GM23248 (cell line): ENCODE results near the gene CHMP6. TPM values are rescaled to one million over a fixed set of nuclear protein-coding genes. Genes with fewer than 3 reads are reported as not detected.
"Not testable (repeated sequence)": the region's sequence is repeated elsewhere in the genome, so short reads cannot be mapped to it uniquely, and the experiment has no call there.

Experiments used
- DNase-seq: peaks from one replicate; pipeline ENCODE4 v3.0.0-alpha.2; 2015
- H2AFZ ChIP-seq: fragments of 200-600 bp; sonication (generic); 2 replicates; pipeline ENCODE4 v1.6.1; 2016; ENCODE audit warnings: antibody characterized with exemption
- H3F3A ChIP-seq: fragments of 200-600 bp; sonication (generic); 2 replicates; pipeline ENCODE4 v1.6.1; 2016; ENCODE audit warnings: mild to moderate bottlenecking, antibody characterized with exemption, mixed run types; ENCODE audit not compliant: insufficient read depth
- H3K27ac ChIP-seq: fragments of 200-600 bp; sonication (generic); 2 replicates; pipeline ENCODE4 v1.5.1; 2016; ENCODE audit warnings: mild to moderate bottlenecking
- H3K27me3 ChIP-seq: fragments of 200-600 bp; sonication (generic); replicated peaks from 2 replicates; pipeline ENCODE4 v1.6.1; 2016; ENCODE audit warnings: mild to moderate bottlenecking; ENCODE audit not compliant: insufficient read depth
- H3K36me3 ChIP-seq: fragments of 200-600 bp; sonication (generic); 2 replicates; pipeline ENCODE4 v1.6.1; 2016; ENCODE audit warnings: low read depth, mild to moderate bottlenecking
- H3K4me1 ChIP-seq: fragments of 200-600 bp; sonication (generic); 2 replicates; pipeline ENCODE4 v1.6.1; 2016; ENCODE audit warnings: mild to moderate bottlenecking; ENCODE audit not compliant: insufficient read depth
- H3K4me2 ChIP-seq: fragments of 200-600 bp; sonication (generic); one replicate; pipeline ENCODE4 v1.6.1; 2016; ENCODE audit warnings: mild to moderate bottlenecking; ENCODE audit not compliant: unreplicated experiment
- H3K4me3 ChIP-seq: fragments of 200-600 bp; sonication (generic); 2 replicates; pipeline ENCODE4 v1.5.1; 2016; ENCODE audit warnings: mild to moderate bottlenecking
- H3K79me2 ChIP-seq: fragments of 200-600 bp; sonication (generic); 2 replicates; pipeline ENCODE4 v1.6.1; 2016; ENCODE audit warnings: mild to moderate bottlenecking; ENCODE audit not compliant: insufficient read depth
- H3K9ac ChIP-seq: fragments of 200-600 bp; sonication (generic); 2 replicates; pipeline ENCODE4 v1.6.1; 2016; ENCODE audit warnings: mild to moderate bottlenecking
- H3K9me2 ChIP-seq: fragments of 200-600 bp; sonication (generic); 2 replicates; pipeline ENCODE4 v1.6.1; 2016; ENCODE audit warnings: mixed run types, mild to moderate bottlenecking, moderate library complexity; ENCODE audit not compliant: insufficient read depth
- H3K9me3 ChIP-seq: fragments of 200-600 bp; sonication (generic); one replicate; pipeline ENCODE4 v1.6.1; 2017; ENCODE audit warnings: low read depth
- H4K20me1 ChIP-seq: fragments of 200-600 bp; sonication (generic); 2 replicates; pipeline ENCODE4 v1.6.0; 2016; ENCODE audit not compliant: insufficient read depth
- EZH2 ChIP-seq: fragments of 200-600 bp; sonication (generic); IDR thresholded peaks from 2 replicates; pipeline ENCODE4 v1.6.1; 2018; ENCODE audit warnings: antibody characterized with exemption, mild to moderate bottlenecking; ENCODE audit not compliant: insufficient read depth, poor library complexity, severe bottlenecking
- EZH2phosphoT487 ChIP-seq: fragments of 200-600 bp; sonication (generic); IDR thresholded peaks from 2 replicates; pipeline ENCODE4 v1.6.1; 2018; ENCODE audit warnings: antibody characterized with exemption, moderate library complexity, mild to moderate bottlenecking, low read depth; ENCODE audit not compliant: insufficient read depth
- WGBS, 2 experiments: methylation state at CpG; one replicate each; pipeline ENCODE4 v1.1.6; 2015 to 2017; ENCODE audit warnings: low lambda C conversion rate in 2 of 2, low coverage in 1 of 2; ENCODE audit errors: missing lambda C conversion rate in 2 of 2; 5-methylcytosine and 5-hydroxymethylcytosine counted together
- in situ Hi-C: fragments of 300-500 bp; cut with MboI; formaldehyde crosslinking; loops from 2 replicates; pipeline ENCODE4 v1.15.0; 2020
- polyA plus RNA-seq: library from polyadenylated mRNA; unstranded; fragments of >200 nt; fragmentation: Nextera tagmentation; extraction: Ambion mirVana; gene quantifications from 2 replicates; pipeline ENCODE4 v1.2.1, GENCODE V29; 2016
- total RNA-seq: library from RNA; depleted of rRNA; stranded (reverse); fragments of >200 nt; shearing (Covaris generic); gene quantifications from 2 replicates; pipeline ENCODE4 v1.2.3, GENCODE V29; 2014

The CHMP6 gene
- total and polyA plus RNA-seq, 2 experiments from 2014 or later = 14.1 to 34.0 TPM

DNA sequence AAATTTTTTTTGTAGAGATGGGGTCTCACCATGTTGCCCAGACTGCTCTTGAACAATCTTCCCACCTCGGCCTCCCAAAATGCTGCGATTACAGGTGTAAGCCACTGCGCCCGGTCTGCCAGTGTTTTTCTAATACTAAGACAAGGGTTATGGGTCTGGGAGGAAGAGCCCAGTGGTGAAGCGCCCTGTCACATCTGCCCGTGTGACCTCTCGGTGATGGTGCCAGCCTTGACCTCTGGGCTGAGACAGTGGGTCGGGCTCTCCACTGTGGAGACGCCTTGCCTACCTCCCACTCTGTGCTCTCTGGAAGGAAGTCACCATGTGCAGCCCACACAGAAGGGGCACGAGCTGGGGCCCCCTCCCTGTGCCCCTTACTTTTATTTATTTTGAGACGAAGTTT, 38.2 kb downstream of the CHMP6 start:
- Histone ChIP-seq H3K4me1 (no peaks in the 10 kb centered on the region), H3K79me2 (no peaks in the 10 kb centered on the region), H3K9me2 (no peaks in the 10 kb centered on the region), H3K27me3 (peaks cover 34% of the 10 kb centered on the region), H3K4me2 (no peak overlapping the region), H3K4me3 (no peak overlapping the region), H4K20me1 (no peaks in the 10 kb centered on the region), H3K9ac (no peak overlapping the region), H3F3A (no peaks in the 10 kb centered on the region), H3K27ac (no peak overlapping the region), H3K36me3 (no peaks in the 10 kb centered on the region), H2AFZ (no peak overlapping the region), H3K9me3 (no peaks in the 10 kb centered on the region)
- TF ChIP-seq EZH2 (no peak), EZH2phosphoT487 (no peak)
- no peak for DNase-seq
- in situ Hi-C loops = no loop called here
- WGBS, 2 experiments = 86 to 90% methylated on average over 11 of the region's 11 CpGs

DNA sequence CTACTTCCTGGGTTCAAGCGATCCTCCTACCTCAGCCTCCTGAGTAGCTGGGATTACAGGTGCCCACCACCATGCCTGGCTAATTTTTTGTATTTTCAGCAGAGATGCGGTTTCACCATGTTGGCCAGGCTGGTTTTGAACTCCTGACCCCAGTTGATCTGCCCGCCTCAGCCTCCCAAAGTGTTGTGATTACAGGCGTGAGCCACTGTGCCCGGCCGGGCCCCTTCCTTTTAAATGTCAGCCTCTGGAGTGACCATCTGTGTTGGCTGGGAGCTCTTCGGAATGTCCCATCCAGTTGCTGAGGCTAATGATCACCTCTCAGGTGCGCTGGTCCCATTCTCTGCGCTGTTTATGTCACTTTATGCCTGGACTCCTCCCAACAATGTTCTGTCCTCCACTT, 38.7 kb downstream of the CHMP6 start:
- WGBS, 2 experiments = 88 to 91% methylated on average over 9 of the region's 9 CpGs
- H3K27ac ChIP-seq = not testable (repeated sequence)

DNA sequence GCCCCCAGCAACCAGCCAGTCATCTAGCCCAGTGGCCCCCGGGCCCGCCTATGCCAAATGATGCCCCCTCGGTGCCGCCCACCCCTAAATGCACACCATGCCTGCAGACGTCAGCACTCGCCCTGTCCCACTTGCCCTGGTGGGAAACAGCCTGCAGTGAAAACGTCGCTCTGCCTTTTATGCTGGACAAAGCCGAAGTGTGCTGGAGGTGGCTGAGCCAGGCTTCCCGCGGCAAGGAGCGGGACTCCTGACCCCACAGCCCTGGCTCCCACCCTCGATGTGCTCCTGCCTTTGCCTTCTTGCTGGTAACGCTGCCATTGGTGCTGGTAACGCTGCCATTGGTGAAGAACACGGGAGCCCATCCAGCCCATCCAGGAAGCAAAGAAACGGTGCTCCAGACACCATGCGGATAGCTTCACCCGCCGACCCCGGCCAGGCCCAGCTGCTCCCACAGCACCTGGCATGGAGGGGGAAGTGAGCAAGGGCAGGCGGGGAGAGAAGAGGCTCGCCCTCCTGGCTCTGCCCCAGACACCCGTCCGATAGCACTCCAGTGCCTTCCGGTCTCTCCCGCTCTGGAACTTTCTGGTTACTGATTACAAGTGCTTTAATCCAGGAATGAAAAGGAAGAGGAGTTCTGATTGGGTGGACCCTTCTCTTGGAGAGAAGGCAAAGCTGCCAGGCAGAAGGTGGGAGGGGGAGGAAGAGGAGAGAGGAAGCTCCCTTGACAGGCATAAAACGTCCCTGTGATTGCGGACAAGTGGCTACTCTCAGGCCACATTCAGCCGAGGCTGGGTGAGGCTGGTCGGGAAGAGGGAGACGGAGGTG, 39.3 kb downstream of the CHMP6 start:
- WGBS, 2 experiments = 93 to 95% methylated on average over 31 to 32 of the region's 32 CpGs
- H3K4me1 ChIP-seq = no peaks in the 10 kb centered on the region; the same call in 1 of the 2 replicates
- no peaks in the 10 kb centered on the region for H3K36me3 ChIP-seq
- H2AFZ ChIP-seq = no peak overlapping the region
- no peak for TF ChIP-seq EZH2phosphoT487
- no peak for TF ChIP-seq EZH2
- no peak overlapping the region for H3K4me2 ChIP-seq
- no peaks in the 10 kb centered on the region for H4K20me1 ChIP-seq
- H3K27me3 ChIP-seq = peaks cover 25% of the 10 kb centered on the region
- in situ Hi-C loops = no loop called here
- H3K4me3 ChIP-seq = no peak overlapping the region
- DNase-seq = no peak
- peaks cover 4% of the 10 kb centered on the region for H3K79me2 ChIP-seq
- no peaks in the 10 kb centered on the region for H3K9me2 ChIP-seq
- no peaks in the 10 kb centered on the region for H3F3A ChIP-seq
- no peaks in the 10 kb centered on the region for H3K9me3 ChIP-seq
- no peak overlapping the region for H3K27ac ChIP-seq
- no peak overlapping the region for H3K9ac ChIP-seq

More for the DNA sequence above, 38.7 kb downstream of the CHMP6 start:
- DNase-seq, in situ Hi-C loops, H3K79me2 ChIP-seq, H2AFZ ChIP-seq, H3K9me2 ChIP-seq, H3K36me3 ChIP-seq, H3K4me3 ChIP-seq, H3K9me3 ChIP-seq, H3F3A ChIP-seq, H3K4me2 ChIP-seq, H3K4me1 ChIP-seq, H3K9ac ChIP-seq, H4K20me1 ChIP-seq: not testable (repeated sequence)
- peaks cover 29% of the 10 kb centered on the region for H3K27me3 ChIP-seq

GRCh38 chr17:81031566-81032550, 40.2 kb downstream of the CHMP6 start:
- no peaks in the 10 kb centered on the region; the same call in 1 of the 2 replicates for H3K4me1 ChIP-seq
- H3F3A ChIP-seq = no peaks in the 10 kb centered on the region
- H3K4me2 ChIP-seq = no peak overlapping the region
- in situ Hi-C loops = no loop called here
- H3K27me3 ChIP-seq = peaks cover 15% of the 10 kb centered on the region
- no peaks in the 10 kb centered on the region for H4K20me1 ChIP-seq
- no peak overlapping the region for H3K4me3 ChIP-seq
- H3K79me2 ChIP-seq = peaks cover 13% of the 10 kb centered on the region
- WGBS, 2 experiments = 93 to 95% methylated on average over 30 to 40 of the region's 41 CpGs
- no peak overlapping the region for H3K9ac ChIP-seq
- H3K36me3 ChIP-seq = no peaks in the 10 kb centered on the region
- TF ChIP-seq EZH2phosphoT487 (no peak), EZH2 (no peak)
- H3K9me2 ChIP-seq = no peaks in the 10 kb centered on the region
- no peak overlapping the region for H2AFZ ChIP-seq
- DNase-seq = no peak
- H3K27ac ChIP-seq = no peak overlapping the region
- H3K9me3 ChIP-seq = no peaks in the 10 kb centered on the region
